GM18507 (cell line): Measurements from ENCODE around the gene DLGAP1.
"Not testable (repeated sequence)": the region's sequence is repeated elsewhere in the genome, so short reads cannot be mapped to it uniquely, and the experiment has no call there.

Experiments used
- DNase-seq: peaks from one replicate; pipeline ENCODE4 v3.0.0; 2011; ENCODE audit warnings: low read depth; ENCODE audit not compliant: insufficient read length; ENCODE audit errors: extremely low spot score
- FAIRE-seq: peaks from 2 replicates; lab custom pipeline; 2011; peaks lifted over from hg19 to GRCh38; lab: Jason Lieb, UNC

Gene DLGAP1

GRCh38 chr18:4399929-4400328 is 55.2 kb downstream of the DLGAP1 start:
- FAIRE-seq (no peak), DNase-seq (no peak)

- FAIRE-seq (peak; percentile 5), DNase-seq (no peak)
Measured at GRCh38 chr18:4394700-4395099, 60.4 kb downstream of the DLGAP1 start.

GRCh38 chr18:4391859-4392258 is 63.2 kb downstream of the DLGAP1 start:
- DNase-seq (no peak), FAIRE-seq (peak; percentile 21)

- FAIRE-seq (no peak), DNase-seq (no peak)
Measured at GRCh38 chr18:4385876-4386275, 69.2 kb downstream of the DLGAP1 start.

GRCh38 chr18:4384932-4385331 is 70.2 kb downstream of the DLGAP1 start:
- FAIRE-seq: no peak
- DNase-seq: no peak

GRCh38 chr18:4374564-4374963 is 80.5 kb downstream of the DLGAP1 start:
- DNase-seq (no peak), FAIRE-seq (no peak)

GRCh38 chr18:4369705-4370104 is 85.4 kb downstream of the DLGAP1 start:
- DNase-seq (no peak), FAIRE-seq (no peak)

- FAIRE-seq (no peak), DNase-seq (no peak)
Measured at GRCh38 chr18:4360221-4360715, 94.8 kb downstream of the DLGAP1 start.

- DNase-seq: no peak
- FAIRE-seq: no peak
Measured at GRCh38 chr18:4358618-4359017, 96.5 kb downstream of the DLGAP1 start.

GRCh38 chr18:4357579-4357978 is 97.5 kb downstream of the DLGAP1 start:
- FAIRE-seq (no peak), DNase-seq (no peak)

- no peak for FAIRE-seq
- DNase-seq: no peak
Measured at GRCh38 chr18:4356929-4357328, 98.2 kb downstream of the DLGAP1 start.

- DNase-seq (no peak), FAIRE-seq (no peak)
Measured at GRCh38 chr18:4353853-4354418, 101.2 kb downstream of the DLGAP1 start.

GRCh38 chr18:4352746-4353551 is 102.2 kb downstream of the DLGAP1 start:
- no peak for FAIRE-seq
- no peak for DNase-seq

GRCh38 chr18:4351005-4351404 is 104.1 kb downstream of the DLGAP1 start:
- DNase-seq (no peak), FAIRE-seq (no peak)

- DNase-seq: no peak
- no peak for FAIRE-seq
Measured at GRCh38 chr18:4335386-4335785, 119.7 kb downstream of the DLGAP1 start.

- no peak for DNase-seq
- FAIRE-seq: no peak
Measured at GRCh38 chr18:4333043-4333442, 122.1 kb downstream of the DLGAP1 start.

GRCh38 chr18:4319738-4320677 is 135.1 kb downstream of the DLGAP1 start:
- FAIRE-seq (no peak), DNase-seq (no peak)

- FAIRE-seq: no peak
- no peak for DNase-seq
Measured at GRCh38 chr18:4318311-4318710, 136.8 kb downstream of the DLGAP1 start.

- not testable (repeated sequence) for DNase-seq, FAIRE-seq
Measured at GRCh38 chr18:4311945-4312344, 143.2 kb downstream of the DLGAP1 start.

GRCh38 chr18:4311136-4311535 is 144.0 kb downstream of the DLGAP1 start:
- no peak for DNase-seq
- FAIRE-seq: no peak
